Measurements from ENCODE around the gene ELOVL6. TPM values are rescaled to one million over a fixed set of nuclear protein-coding genes. Genes with fewer than 3 reads are reported as not detected.
A peak's percentile ranks its signal among the peaks of the same experiment; 100 is the strongest.
"Not testable (repeated sequence)": the region's sequence is repeated elsewhere in the genome, so short reads cannot be mapped to it uniquely, and the experiment has no call there.

The ELOVL6 gene
- total and polyA plus RNA-seq, 4 donors: 12.7 to 36.6 (median 24.6) TPM

DNA sequence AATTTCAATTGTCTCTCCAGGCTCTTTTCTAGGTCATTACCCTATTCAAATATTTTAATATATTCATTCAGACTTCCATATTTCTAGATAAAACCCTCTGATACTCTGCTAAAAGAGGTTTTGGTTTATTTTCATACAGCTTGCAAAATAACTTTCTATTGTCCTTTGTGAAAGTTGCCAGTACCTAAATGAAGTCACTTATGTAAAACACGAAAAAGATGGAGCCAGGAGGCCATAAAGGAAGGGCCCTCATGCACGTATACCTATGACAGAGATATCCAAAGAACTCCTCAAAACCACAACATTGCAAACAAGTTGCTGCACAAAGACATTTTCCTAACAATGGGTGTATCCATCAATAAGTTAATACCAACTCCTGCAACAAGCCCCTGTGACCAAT is 25.7 kb upstream of the ELOVL6 start:
- no peak for DNase-seq (ENCODE audit: low read depth in 4 of 6, low spot score in 6 of 6)
- H3K4me1 ChIP-seq (ENCODE audit: control insufficient read depth, insufficient read depth, low read length): no peaks in the 10 kb centered on the region
- WGBS (ENCODE audit: insufficient coverage): no CpG with 5 or more reads among the region's 2 CpGs
- no peaks in the 10 kb centered on the region for H3K9me3 ChIP-seq (ENCODE audit: control insufficient read depth, insufficient read depth, low read length)
- H3K36me3 ChIP-seq (ENCODE audit: control insufficient read depth, insufficient read depth, low read length): no peaks in the 10 kb centered on the region
- H3K27me3 ChIP-seq (ENCODE audit: control insufficient read depth, insufficient read depth, low read length): no peaks in the 10 kb centered on the region
- H3K4me3 ChIP-seq (ENCODE audit: low read depth, low read length): no peak overlapping the region
- no peak overlapping the region for H3K27ac ChIP-seq (ENCODE audit: low read depth, low read length)

DNA sequence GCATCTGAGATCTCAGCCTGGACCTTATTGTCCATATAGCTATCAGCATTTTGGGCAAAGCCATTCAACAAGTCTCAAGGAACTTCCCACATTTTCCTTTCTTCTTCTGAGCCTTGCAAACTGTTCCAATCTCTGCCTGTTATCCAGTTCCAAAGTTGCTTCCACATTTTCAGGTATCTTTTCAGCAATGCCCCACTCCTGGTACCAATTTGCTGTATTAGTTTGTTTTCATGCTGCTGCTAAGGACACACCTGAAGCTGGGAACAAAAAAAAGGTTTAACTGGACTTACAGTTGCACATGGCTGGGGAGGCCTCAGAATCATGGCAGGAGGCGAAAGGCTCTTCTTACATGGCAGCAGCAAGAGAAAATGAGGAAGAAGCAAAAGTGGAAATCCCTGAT is 20.5 kb upstream of the ELOVL6 start:
- not testable (repeated sequence) for H3K27me3 ChIP-seq (ENCODE audit: control insufficient read depth, insufficient read depth, low read length); H3K9me3 ChIP-seq (ENCODE audit: control insufficient read depth, insufficient read depth, low read length); H3K27ac ChIP-seq (ENCODE audit: low read depth, low read length); H3K4me3 ChIP-seq (ENCODE audit: low read depth, low read length); H3K36me3 ChIP-seq (ENCODE audit: control insufficient read depth, insufficient read depth, low read length); H3K4me1 ChIP-seq (ENCODE audit: control insufficient read depth, insufficient read depth, low read length); DNase-seq (ENCODE audit: low read depth in 4 of 6, low spot score in 6 of 6)
- no CpG with 5 or more reads among the region's 1 CpG for WGBS (ENCODE audit: insufficient coverage)

DNA sequence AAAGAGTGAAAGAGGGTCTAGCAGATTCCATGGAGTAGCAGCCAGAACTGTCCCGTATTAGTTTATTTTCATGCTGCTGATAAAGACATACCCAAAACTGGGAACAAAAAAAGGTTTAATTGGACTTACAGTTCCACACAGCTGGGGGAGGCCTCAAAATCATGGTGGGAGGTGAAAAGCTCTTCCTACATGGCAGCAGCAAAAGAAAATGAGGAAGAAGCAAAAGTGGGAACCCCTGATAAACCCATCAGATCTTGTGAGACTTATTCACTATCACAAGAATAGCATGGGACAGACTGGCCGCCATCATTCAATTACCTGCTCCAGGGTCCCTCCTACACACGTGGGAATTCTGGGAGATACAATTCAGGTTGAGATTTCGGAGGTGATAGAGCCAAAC is 18.8 kb upstream of the ELOVL6 start:
- not testable (repeated sequence) for H3K4me3 ChIP-seq (ENCODE audit: low read depth, low read length); DNase-seq (ENCODE audit: low read depth in 4 of 6, low spot score in 6 of 6); H3K9me3 ChIP-seq (ENCODE audit: control insufficient read depth, insufficient read depth, low read length); H3K27me3 ChIP-seq (ENCODE audit: control insufficient read depth, insufficient read depth, low read length); H3K27ac ChIP-seq (ENCODE audit: low read depth, low read length); H3K36me3 ChIP-seq (ENCODE audit: control insufficient read depth, insufficient read depth, low read length); H3K4me1 ChIP-seq (ENCODE audit: control insufficient read depth, insufficient read depth, low read length)
- WGBS (ENCODE audit: insufficient coverage): 91% methylated on average over 3 of the region's 4 CpGs

DNA sequence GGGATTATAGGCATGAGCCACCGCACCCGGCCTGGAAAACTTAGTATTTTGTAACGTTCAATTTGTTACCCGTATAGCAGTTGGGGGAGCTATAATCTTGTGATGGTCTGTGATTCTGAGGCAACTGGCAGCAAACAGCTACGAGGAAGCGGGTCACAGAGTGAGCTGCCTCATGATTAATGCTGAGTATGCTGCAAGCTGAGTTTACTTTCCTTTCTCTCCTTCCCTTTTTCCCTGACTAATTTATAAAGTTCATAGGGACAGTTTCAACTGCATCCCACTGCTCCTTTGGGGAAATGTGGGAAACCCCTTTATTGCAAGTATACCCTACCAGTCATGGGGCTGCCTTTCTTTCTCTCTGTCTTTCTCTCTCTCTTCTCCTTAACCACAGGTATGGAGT is 17.7 kb upstream of the ELOVL6 start:
- Histone ChIP-seq H3K4me3 (ENCODE audit: low read depth, low read length) (no peak overlapping the region), H3K9me3 (ENCODE audit: control insufficient read depth, insufficient read depth, low read length) (peaks cover 1% of the 10 kb centered on the region), H3K36me3 (ENCODE audit: control insufficient read depth, insufficient read depth, low read length) (no peaks in the 10 kb centered on the region), H3K27me3 (ENCODE audit: control insufficient read depth, insufficient read depth, low read length) (no peaks in the 10 kb centered on the region), H3K4me1 (ENCODE audit: control insufficient read depth, insufficient read depth, low read length) (no peaks in the 10 kb centered on the region), H3K27ac (ENCODE audit: low read depth, low read length) (no peak overlapping the region)
- 65% methylated on average over 4 of the region's 6 CpGs for WGBS (ENCODE audit: insufficient coverage)
- no peak for DNase-seq (ENCODE audit: low read depth in 4 of 6, low spot score in 6 of 6)

DNA sequence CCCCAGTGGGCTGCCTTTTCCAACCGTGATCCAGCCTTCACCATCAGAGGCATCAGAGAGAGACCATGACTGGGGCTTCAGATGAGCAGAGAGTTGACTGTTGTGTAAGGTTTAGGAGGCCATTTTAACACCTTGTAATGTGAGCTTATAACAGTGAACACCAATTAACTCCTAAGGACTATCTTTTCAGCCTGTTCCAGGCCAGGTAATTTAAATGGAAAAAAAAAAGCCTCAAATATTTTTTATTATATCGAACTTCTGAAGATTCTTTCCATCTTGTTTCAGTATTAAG is 13.3 kb upstream of the ELOVL6 start:
- H3K36me3 ChIP-seq (ENCODE audit: control insufficient read depth, insufficient read depth, low read length): no peaks in the 10 kb centered on the region
- WGBS (ENCODE audit: insufficient coverage): no CpG with 5 or more reads among the region's 2 CpGs
- DNase-seq (ENCODE audit: low read depth in 4 of 6, low spot score in 6 of 6): no peak

DNA sequence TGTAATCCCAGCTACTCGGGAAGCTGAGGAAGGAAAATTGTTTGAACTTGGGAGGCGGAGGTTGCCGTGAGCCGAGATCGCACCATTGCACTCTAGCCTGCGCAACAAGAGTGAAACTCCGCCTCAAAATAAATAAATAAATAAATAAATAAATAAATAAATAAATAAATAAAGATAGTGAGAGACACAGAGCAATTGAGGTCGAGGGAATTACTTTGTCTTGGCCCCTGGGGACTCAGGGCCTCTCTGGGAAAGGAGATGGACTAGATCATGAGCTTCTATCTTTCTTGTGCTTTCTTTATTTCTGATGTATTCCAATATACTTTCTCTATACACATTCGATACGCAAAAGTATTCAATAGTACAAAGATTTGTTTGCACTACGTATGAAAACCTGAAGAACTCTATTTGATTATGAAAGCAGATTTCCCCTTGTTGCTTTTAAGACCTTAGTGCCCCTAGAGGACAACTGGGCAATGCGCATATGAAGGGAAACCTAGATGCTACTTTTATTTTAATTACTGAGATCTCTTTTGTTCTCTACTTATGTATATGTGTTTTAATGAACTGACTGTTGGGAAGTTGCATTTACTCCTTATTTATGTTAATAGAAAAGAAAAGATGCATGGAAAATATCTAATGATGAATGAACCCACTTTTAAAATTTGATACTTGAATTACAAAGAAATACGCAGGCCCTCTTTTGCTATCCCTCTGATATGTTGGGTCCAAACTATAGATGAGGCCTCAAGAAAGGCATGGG is 12.8 kb upstream of the ELOVL6 start:
- 100% methylated on average over 1 of the region's 13 CpGs for WGBS (ENCODE audit: insufficient coverage)
- no peak overlapping the region for H3K27ac ChIP-seq (ENCODE audit: low read depth, low read length)
- no peaks in the 10 kb centered on the region for H3K36me3 ChIP-seq (ENCODE audit: control insufficient read depth, insufficient read depth, low read length)
- H3K27me3 ChIP-seq (ENCODE audit: control insufficient read depth, insufficient read depth, low read length): no peaks in the 10 kb centered on the region
- H3K9me3 ChIP-seq (ENCODE audit: control insufficient read depth, insufficient read depth, low read length): no peaks in the 10 kb centered on the region
- H3K4me1 ChIP-seq (ENCODE audit: control insufficient read depth, insufficient read depth, low read length): no peaks in the 10 kb centered on the region
- no peak overlapping the region for H3K4me3 ChIP-seq (ENCODE audit: low read depth, low read length)
- peak in 2 of 6 donors; percentile 44 to 57 for DNase-seq (ENCODE audit: low read depth in 4 of 6, low spot score in 6 of 6)

More for the DNA sequence above, 13.3 kb upstream of the ELOVL6 start:
- Histone ChIP-seq H3K27ac (ENCODE audit: low read depth, low read length) (no peak overlapping the region), H3K27me3 (ENCODE audit: control insufficient read depth, insufficient read depth, low read length) (no peaks in the 10 kb centered on the region), H3K4me3 (ENCODE audit: low read depth, low read length) (no peak overlapping the region), H3K9me3 (ENCODE audit: control insufficient read depth, insufficient read depth, low read length) (no peaks in the 10 kb centered on the region), H3K4me1 (ENCODE audit: control insufficient read depth, insufficient read depth, low read length) (no peaks in the 10 kb centered on the region)

DNA sequence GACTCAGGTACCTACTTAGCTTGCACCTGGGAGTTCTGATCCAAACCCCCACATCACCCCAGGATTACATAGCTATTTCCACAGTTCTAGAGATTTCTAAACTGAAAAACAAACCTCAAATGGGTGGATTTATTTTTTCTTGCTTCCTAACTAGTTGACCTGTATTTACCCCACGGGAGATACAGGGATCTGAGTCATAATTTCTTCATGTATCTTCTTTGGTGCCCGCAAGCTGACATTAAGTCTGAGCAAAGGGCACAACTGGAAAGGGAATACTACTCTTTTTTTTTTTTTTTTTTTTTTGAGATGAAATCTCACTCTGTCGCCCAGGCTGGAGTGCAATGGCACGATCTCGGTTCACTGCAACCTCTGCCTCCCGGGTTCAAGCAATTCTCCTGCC is 10.0 kb upstream of the ELOVL6 start:
- Histone ChIP-seq H3K9me3 (ENCODE audit: control insufficient read depth, insufficient read depth, low read length) (no peaks in the 10 kb centered on the region), H3K4me1 (ENCODE audit: control insufficient read depth, insufficient read depth, low read length) (no peaks in the 10 kb centered on the region), H3K27me3 (ENCODE audit: control insufficient read depth, insufficient read depth, low read length) (no peaks in the 10 kb centered on the region), H3K27ac (ENCODE audit: low read depth, low read length) (no peak overlapping the region), H3K36me3 (ENCODE audit: control insufficient read depth, insufficient read depth, low read length) (no peaks in the 10 kb centered on the region), H3K4me3 (ENCODE audit: low read depth, low read length) (no peak overlapping the region)
- 94% methylated on average over 4 of the region's 6 CpGs for WGBS (ENCODE audit: insufficient coverage)
- DNase-seq (ENCODE audit: low read depth in 4 of 6, low spot score in 6 of 6): no peak

DNA sequence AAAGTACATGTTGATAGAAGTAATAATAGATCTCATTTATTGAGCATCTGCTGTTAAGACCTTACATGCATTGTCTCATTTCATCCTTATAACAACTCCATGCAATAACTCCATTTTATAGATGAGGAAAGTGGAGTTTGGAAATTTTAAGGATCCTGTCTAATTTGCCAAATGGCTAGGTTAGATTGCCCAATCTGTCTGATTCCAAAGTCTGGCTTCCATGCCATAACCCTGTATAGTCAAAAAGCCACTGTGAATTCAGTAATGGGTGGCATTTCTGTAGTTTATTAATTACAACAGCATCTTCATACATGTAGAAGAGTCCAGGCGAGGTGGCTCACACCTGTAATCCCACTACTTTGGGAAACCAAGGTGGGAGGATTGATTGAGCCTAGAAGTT is 8.8 kb upstream of the ELOVL6 start:
- H3K27ac ChIP-seq (ENCODE audit: low read depth, low read length): no peak overlapping the region
- no peaks in the 10 kb centered on the region for H3K36me3 ChIP-seq (ENCODE audit: control insufficient read depth, insufficient read depth, low read length)
- H3K4me3 ChIP-seq (ENCODE audit: low read depth, low read length): no peak overlapping the region
- no peaks in the 10 kb centered on the region for H3K27me3 ChIP-seq (ENCODE audit: control insufficient read depth, insufficient read depth, low read length)
- no peaks in the 10 kb centered on the region for H3K9me3 ChIP-seq (ENCODE audit: control insufficient read depth, insufficient read depth, low read length)
- no peaks in the 10 kb centered on the region for H3K4me1 ChIP-seq (ENCODE audit: control insufficient read depth, insufficient read depth, low read length)
- no peak for DNase-seq (ENCODE audit: low read depth in 4 of 6, low spot score in 6 of 6)
- WGBS (ENCODE audit: insufficient coverage): no CpG with 5 or more reads among the region's 1 CpG

DNA sequence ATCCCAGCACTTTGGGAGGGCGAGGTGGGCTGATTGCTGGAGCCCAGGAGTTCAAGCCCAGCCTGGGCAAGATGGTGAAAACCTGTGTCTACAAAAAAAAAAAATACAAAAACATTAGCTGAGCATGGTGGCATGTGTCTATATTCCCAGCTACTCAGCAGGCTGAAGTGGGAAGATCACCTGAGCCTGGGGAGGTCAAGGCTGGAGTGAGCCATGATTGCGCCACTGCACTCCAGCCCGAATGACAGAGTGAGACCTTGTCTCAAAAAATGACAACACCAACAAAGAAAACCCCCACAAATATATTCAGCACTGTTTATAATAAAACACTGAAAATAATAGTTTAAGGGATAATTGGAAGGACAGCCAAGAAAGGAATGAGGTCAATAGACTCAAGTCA is 3.6 kb upstream of the ELOVL6 start:
- no peak for DNase-seq (ENCODE audit: low read depth in 4 of 6, low spot score in 6 of 6)
- no CpG with 5 or more reads among the region's 3 CpGs for WGBS (ENCODE audit: insufficient coverage)

DNA sequence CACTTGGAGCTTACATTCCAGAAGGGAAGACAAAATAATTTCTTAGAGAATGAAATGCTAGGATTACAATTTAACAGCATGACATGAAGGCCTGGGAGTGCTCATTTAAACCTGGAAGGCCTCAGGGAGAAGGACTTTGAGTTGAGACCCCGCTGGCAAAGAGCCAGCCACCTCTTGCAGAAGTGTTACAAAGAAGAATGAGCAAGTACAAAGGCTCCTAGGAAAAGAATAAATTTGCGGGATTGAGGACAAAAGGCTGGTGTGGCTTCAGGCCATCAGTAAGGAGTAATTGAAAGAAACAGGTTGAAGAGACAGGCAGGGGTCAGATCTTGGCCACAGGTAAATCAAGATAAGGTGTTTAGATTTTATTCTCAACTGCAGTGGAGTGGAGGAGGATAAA is 3.1 kb upstream of the ELOVL6 start:
- no peaks in the 10 kb centered on the region for H3K9me3 ChIP-seq (ENCODE audit: control insufficient read depth, insufficient read depth, low read length)
- no peaks in the 10 kb centered on the region for H3K4me1 ChIP-seq (ENCODE audit: control insufficient read depth, insufficient read depth, low read length)
- no peaks in the 10 kb centered on the region for H3K36me3 ChIP-seq (ENCODE audit: control insufficient read depth, insufficient read depth, low read length)
- no peak overlapping the region for H3K27ac ChIP-seq (ENCODE audit: low read depth, low read length)
- 21% methylated on average over 2 of the region's 2 CpGs for WGBS (ENCODE audit: insufficient coverage)
- no peaks in the 10 kb centered on the region for H3K27me3 ChIP-seq (ENCODE audit: control insufficient read depth, insufficient read depth, low read length)
- no peak overlapping the region for H3K4me3 ChIP-seq (ENCODE audit: low read depth, low read length)
- DNase-seq (ENCODE audit: low read depth in 4 of 6, low spot score in 6 of 6): peak in 1 of 6 donors; percentile 24

More for the DNA sequence above, 3.6 kb upstream of the ELOVL6 start:
- Histone ChIP-seq H3K27ac (ENCODE audit: low read depth, low read length) (no peak overlapping the region), H3K9me3 (ENCODE audit: control insufficient read depth, insufficient read depth, low read length) (no peaks in the 10 kb centered on the region), H3K4me1 (ENCODE audit: control insufficient read depth, insufficient read depth, low read length) (no peaks in the 10 kb centered on the region), H3K27me3 (ENCODE audit: control insufficient read depth, insufficient read depth, low read length) (no peaks in the 10 kb centered on the region), H3K4me3 (ENCODE audit: low read depth, low read length) (no peak overlapping the region), H3K36me3 (ENCODE audit: control insufficient read depth, insufficient read depth, low read length) (no peaks in the 10 kb centered on the region)

Measured in spinal cord (tissue), 10 donors.